IPS-11a (cell line): ENCODE measurements around the gene STAC2.
"Not testable (repeated sequence)": the region's sequence is repeated elsewhere in the genome, so short reads cannot be mapped to it uniquely, and the experiment has no call there.

ENCODE experiments used
- H3K4me3 ChIP-seq: one replicate; pipeline ENCODE4 v1.5.1; 2013; ENCODE audit warnings: low read depth, low read length, control low read depth

Gene STAC2

DNA sequence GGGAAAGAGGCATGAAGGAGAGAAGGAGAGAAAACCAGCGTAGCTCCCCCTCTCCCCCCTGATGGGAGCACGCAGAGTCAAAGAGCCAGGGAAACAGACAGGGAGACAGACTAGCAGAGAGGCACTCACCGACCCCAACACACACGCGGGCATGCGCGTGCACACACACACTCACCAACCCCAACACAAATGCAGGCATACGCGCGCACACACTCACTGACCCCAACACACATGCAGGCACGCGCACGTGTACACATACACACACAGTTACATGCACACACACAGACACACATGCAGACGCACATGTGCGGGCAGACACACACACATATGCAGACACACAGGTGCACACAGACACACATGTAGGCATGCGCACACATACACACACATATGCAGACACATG is 32.8 kb downstream of the STAC2 start:
- H3K4me3 ChIP-seq: no peak overlapping the region

DNA sequence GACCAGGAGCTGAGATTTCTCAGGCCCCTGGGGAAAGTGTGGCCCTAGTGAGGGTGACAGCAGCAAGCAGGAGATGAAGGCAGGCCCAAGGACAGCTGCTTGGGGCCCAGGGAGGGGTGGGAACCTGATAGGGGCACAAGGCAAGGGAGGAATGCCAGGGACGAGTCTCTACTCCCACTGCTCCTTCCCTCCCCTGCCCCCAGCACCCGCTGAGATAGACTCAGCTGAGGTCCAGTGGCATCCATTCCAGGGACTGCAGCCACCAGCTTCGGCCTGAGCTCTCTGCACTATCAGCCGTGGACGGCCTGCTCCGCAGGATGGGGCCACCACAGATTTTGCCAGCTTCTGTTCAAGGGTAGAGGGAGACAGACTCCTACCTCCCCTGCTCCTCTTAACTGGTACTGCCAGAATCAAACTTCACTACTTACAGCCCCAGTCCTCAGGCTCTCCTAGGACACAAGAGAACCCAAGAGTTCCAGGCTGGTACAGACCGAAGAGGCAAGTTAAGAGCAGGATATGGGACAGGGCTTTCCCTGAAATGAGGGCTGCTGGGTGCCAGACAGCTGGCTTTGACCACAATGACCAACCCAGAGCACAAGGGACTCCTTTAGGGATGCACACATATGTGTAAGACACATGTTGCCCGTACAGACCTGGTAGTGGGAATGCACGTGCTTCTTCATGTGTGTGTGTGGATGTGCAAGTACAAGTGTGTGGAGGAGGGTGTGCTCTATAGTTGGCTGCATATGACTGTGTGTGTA is 33.8 kb downstream of the STAC2 start:
- no peak overlapping the region for H3K4me3 ChIP-seq

- H3K4me3 ChIP-seq: no peak overlapping the region
These were observed 38.5 kb downstream of the STAC2 start for GRCh38 chr17:39187152-39187830.

DNA sequence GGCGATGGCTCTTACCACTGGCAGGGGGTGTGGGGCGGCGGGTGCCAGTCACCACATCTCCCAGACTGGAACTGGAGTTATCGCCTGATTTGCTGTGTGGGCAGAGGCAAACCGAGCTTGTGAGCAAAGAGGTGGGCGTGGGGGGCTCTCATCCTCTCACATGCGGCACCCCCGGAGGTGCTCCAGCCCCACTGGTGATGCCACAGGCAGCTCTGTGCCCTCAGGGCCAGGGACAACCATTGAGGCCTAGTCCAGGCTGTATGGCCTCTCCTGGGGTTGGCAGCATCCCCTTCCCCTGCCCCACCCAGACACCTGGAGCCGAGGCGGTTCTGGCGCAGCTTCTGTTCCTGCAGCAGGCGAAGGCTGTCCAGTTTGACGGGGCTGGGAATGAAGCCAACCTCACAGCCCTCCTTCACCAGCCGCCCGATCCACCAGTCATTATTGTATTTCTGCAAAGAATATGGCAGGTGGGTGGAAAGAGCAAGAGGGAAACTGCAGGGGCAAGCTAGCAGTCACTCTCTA is 39.2 kb downstream of the STAC2 start:
- H3K4me3 ChIP-seq: no peak overlapping the region

GRCh38 chr17:39183720-39184119 is 42.0 kb downstream of the STAC2 start:
- no peak overlapping the region for H3K4me3 ChIP-seq

DNA sequence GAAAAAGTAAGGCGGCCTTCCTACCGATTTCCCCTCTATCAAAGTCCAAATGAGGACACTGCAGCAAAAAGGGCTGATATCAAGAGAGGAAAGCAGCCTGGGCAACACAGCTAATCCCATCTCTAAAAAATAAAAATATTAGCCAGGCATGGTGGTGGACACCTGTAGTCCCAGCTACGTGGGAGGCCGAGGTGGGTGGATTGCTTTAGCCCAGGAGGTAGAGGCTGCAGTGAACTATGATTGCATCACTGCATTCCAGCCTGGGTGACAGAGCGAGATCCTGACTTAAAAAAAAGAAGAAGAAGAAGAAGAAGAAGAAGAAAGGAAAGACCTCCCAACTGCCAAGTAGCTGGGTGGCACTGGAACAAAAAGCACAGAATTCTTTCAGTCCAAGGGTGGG is 42.7 kb downstream of the STAC2 start:
- no peak overlapping the region for H3K4me3 ChIP-seq

GRCh38 chr17:39181303-39181702 is 44.4 kb downstream of the STAC2 start:
- no peak overlapping the region for H3K4me3 ChIP-seq

DNA sequence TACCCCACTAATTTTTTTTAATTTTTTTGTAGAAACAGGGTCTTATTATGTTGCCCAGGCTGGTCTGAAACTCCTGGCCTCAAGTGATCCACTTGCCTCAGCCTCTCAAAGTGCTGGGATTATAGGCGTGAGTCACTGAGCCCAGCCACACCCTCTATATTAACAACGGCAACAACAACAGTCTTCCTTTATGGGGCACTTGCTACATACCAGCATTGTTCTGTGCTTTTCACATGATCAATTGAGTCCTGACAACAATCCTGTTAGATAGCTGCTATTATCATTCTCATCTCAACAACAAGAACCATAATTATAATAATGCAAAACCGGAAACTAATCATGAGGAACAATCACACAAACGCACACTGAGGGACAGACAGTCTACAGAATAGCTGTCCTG is 47.2 kb downstream of the STAC2 start:
- H3K4me3 ChIP-seq: no peak overlapping the region

- no peak overlapping the region for H3K4me3 ChIP-seq
These were observed 48.5 kb downstream of the STAC2 start for GRCh38 chr17:39177256-39177655.

DNA sequence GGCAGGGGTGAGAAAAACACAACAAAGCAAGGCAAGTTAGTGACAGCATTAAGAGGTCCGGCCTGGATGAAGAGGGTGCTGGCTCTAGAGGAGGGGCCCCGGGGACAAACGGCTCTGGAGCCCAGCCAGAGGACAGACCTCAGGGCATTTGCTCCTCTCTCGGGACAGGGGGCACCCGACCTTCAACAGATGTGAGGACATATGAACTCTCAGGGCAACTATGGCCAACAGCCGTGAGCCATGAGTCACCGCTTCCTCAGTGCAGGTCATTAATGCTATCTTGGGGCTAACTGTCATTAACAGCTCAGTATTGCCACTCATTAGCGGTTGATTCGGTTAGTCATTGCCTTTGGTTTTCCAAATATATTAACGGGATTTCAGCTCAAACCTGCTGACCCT is 50.1 kb downstream of the STAC2 start:
- no peak overlapping the region for H3K4me3 ChIP-seq

DNA sequence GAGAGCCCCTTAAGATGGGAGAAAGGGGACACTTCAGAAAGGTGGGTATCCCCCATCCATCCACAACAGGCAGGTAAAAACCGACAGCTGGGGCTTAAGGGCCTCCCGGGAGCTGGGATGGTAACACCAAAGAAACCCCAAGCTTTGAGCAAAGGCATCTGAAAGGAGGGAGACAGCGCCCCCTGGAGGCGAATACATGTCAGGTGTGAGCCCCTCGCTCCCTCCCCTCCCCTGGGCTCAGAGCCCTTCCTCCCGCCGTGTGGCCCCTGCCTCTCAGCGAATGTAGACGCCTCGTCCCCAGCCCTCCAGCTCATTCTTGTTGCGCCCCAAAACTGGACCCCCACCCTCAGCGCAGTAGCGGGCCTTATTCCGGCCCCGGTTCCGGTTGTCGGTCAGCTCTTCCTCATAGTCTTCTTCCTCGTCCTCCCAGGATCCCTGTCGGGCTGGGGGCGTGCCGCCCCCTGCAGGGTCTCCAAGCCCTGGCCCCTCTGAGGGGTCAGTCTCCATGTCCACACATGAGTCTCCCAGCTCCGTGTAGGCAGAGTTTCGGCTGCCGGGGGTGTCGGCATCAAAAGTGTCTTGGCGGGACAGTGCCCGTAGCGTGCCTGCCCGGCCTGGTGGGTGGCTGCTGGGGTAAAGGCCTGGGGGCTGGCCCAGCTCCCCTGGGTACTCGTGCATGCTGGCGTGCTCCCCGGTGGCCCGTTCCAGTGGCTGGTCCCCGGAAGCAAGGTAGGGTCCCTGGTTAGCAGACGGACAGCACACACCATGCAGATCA is 50.6 kb downstream of the STAC2 start:
- peak overlapping the region; percentile 1 for H3K4me3 ChIP-seq

GRCh38 chr17:39173526-39174274 is 52.0 kb downstream of the STAC2 start:
- no peak overlapping the region for H3K4me3 ChIP-seq

GRCh38 chr17:39173080-39173479 is 52.7 kb downstream of the STAC2 start:
- no peak overlapping the region for H3K4me3 ChIP-seq

DNA sequence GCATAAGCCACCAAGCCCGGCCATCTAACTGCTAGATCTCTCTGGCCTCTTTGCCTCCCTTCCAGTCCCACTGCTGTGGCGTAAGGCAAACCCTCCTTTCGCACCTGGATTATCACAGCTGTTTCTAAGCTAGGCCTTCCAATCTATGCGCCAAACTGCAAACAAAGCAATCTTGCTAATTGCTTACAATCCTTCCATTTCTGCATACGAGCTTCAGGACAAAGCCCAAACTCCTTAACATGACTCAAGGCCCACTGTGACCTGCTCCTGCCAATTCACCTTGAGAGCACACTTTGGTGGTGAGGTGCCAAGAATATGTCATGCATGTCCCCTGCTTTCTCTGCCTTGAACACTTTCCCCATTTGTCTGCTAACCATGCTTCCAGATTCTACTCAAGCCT is 53.8 kb downstream of the STAC2 start:
- no peak overlapping the region for H3K4me3 ChIP-seq

DNA sequence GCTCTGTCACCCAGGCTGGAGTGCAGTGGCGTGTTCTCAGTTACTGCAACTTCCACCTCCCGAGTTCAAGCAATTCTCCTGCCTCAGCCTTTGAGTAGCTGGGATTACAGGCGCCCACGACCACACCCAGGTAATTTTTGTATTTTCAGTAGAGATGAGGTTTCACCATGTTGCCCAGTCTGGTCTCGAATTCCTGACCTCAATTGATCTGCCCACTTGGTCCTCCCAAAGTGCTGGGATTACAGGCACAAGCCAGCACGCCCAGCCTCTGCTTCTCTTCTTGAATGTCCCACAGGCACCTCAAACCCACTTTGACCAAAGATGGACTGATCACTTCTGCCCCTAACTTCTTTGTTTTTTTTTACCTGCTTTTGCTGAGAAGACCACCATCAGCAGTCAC is 55.2 kb downstream of the STAC2 start:
- H3K4me3 ChIP-seq: no peak overlapping the region

- H3K4me3 ChIP-seq: no peak overlapping the region
These were observed 55.6 kb downstream of the STAC2 start for GRCh38 chr17:39170109-39170508.

- H3K4me3 ChIP-seq: no peak overlapping the region
These were observed 56.2 kb downstream of the STAC2 start for GRCh38 chr17:39169518-39169917.

- no peak overlapping the region for H3K4me3 ChIP-seq
These were observed 56.6 kb downstream of the STAC2 start for GRCh38 chr17:39169101-39169500.

DNA sequence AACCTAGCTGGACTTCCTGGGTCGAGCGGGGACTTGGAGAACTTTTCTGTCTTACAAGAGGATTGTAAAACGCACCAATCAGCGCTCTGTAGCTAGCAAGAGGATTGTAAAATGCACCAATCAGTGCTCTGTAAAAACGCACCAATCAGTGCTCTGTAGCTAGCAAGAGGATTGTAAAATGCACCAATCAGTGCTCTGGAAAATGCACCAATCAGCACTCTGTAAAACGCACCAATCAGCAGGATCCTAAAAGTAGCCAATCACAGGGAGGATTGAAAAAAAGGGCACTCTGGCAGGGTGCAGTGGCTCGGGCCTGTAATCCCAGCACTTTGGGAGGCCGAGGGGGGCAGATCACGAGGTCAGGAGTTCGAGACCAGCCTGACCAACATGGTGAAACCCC is 57.2 kb downstream of the STAC2 start:
- not testable (repeated sequence) for H3K4me3 ChIP-seq

DNA sequence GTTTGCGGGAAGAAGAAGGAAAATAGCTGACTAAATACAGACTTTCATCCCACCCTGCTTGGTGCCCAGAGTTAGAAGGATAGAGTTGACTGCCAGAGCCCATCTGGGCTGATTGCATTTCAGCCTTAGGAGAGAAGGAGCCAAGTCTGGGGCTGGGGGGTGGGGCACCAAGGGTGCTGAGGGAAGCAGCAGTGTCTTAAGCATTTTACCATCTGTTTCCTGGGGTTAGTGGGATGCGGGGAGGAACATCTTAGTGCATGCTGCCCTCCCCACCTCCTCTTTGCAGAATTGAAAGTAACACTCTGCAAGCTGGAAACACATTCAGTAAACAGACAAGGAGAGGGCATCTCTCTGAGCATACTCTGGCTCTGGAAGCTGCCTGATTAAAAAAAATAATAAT is 58.3 kb downstream of the STAC2 start:
- H3K4me3 ChIP-seq: no peak overlapping the region
